HUES6 (cell line): ENCODE measurements around the gene LITAF.
"Not testable (repeated sequence)": the region's sequence is repeated elsewhere in the genome, so short reads cannot be mapped to it uniquely, and the experiment has no call there.

Experiments used
- H3K27ac ChIP-seq: 2 replicates; pipeline ENCODE4 v1.7.0; 2013; ENCODE audit warnings: low read depth, mild to moderate bottlenecking, low read length, inconsistent platforms
- H3K27me3 ChIP-seq: 2 replicates; pipeline ENCODE4 v1.6.1; 2013; ENCODE audit warnings: low read length; ENCODE audit not compliant: control insufficient read depth, insufficient read depth
- H3K36me3 ChIP-seq: 2 replicates; pipeline ENCODE4 v1.6.1; 2013; ENCODE audit warnings: low read length; ENCODE audit not compliant: control insufficient read depth, insufficient read depth
- H3K4me1 ChIP-seq: 2 replicates; pipeline ENCODE4 v1.6.1; 2013; ENCODE audit warnings: low read length; ENCODE audit not compliant: control insufficient read depth, insufficient read depth
- H3K4me3 ChIP-seq: 2 replicates; pipeline ENCODE4 v1.5.1; 2013; ENCODE audit warnings: low read depth, low read length
- H3K9ac ChIP-seq: one replicate; pipeline ENCODE4 v1.6.1; 2013; ENCODE audit warnings: mild to moderate bottlenecking, low read length
- H3K9me3 ChIP-seq: 2 replicates; pipeline ENCODE4 v1.6.1; 2013; ENCODE audit warnings: low read depth, low read length; ENCODE audit not compliant: control insufficient read depth, insufficient read depth

Gene LITAF

GRCh38 chr16:11585460-11586377 lies 1.0 kb downstream of the LITAF start:
- Histone ChIP-seq H3K27ac (peak overlapping the region; percentile 56; the same call in 1 of the 2 replicates), H3K9ac (peak overlapping the region; percentile 65), H3K4me3 (peak overlapping the region; percentile 83), H3K4me1 (peaks cover 58% of the 10 kb centered on the region), H3K9me3 (peaks cover 6% of the 10 kb centered on the region; the same call in 1 of the 2 replicates), H3K27me3 (no peaks in the 10 kb centered on the region), H3K36me3 (no peaks in the 10 kb centered on the region)

- H3K9ac ChIP-seq = no peak overlapping the region
- H3K4me1 ChIP-seq = peaks cover 58% of the 10 kb centered on the region
- H3K27ac ChIP-seq = no peak overlapping the region
Observed at GRCh38 chr16:11583889-11584565, 2.7 kb downstream of the LITAF start.

GRCh38 chr16:11583166-11583565 lies 3.6 kb downstream of the LITAF start:
- Histone ChIP-seq H3K27me3 (no peaks in the 10 kb centered on the region), H3K36me3 (no peaks in the 10 kb centered on the region), H3K27ac (no peak overlapping the region), H3K9ac (peak overlapping the region; percentile 22), H3K4me3 (peak overlapping the region; percentile 83), H3K4me1 (peaks cover 58% of the 10 kb centered on the region), H3K9me3 (no peaks in the 10 kb centered on the region; the same call in 1 of the 2 replicates)

More at GRCh38 chr16:11583889-11584565, 2.7 kb downstream of the LITAF start:
- peak overlapping the region; percentile 83 for H3K4me3 ChIP-seq
- no peaks in the 10 kb centered on the region for H3K36me3 ChIP-seq
- H3K9me3 ChIP-seq = peaks cover 2% of the 10 kb centered on the region; the same call in 1 of the 2 replicates
- no peaks in the 10 kb centered on the region for H3K27me3 ChIP-seq

GRCh38 chr16:11582157-11582814 lies 4.4 kb downstream of the LITAF start:
- Histone ChIP-seq H3K4me1 (peaks cover 51% of the 10 kb centered on the region), H3K27ac (no peak overlapping the region), H3K9me3 (no peaks in the 10 kb centered on the region; the same call in 1 of the 2 replicates), H3K9ac (no peak overlapping the region), H3K36me3 (no peaks in the 10 kb centered on the region), H3K4me3 (peak overlapping the region; percentile 83), H3K27me3 (no peaks in the 10 kb centered on the region)

GRCh38 chr16:11581678-11582077 lies 5.0 kb downstream of the LITAF start:
- no peaks in the 10 kb centered on the region for H3K27me3 ChIP-seq
- no peaks in the 10 kb centered on the region for H3K36me3 ChIP-seq
- no peak overlapping the region for H3K9ac ChIP-seq
- H3K4me3 ChIP-seq = peak overlapping the region; percentile 83
- peaks cover 51% of the 10 kb centered on the region for H3K4me1 ChIP-seq
- H3K9me3 ChIP-seq = no peaks in the 10 kb centered on the region; the same call in 1 of the 2 replicates
- H3K27ac ChIP-seq = no peak overlapping the region

GRCh38 chr16:11580451-11581086 lies 6.2 kb downstream of the LITAF start:
- no peak overlapping the region for H3K27ac ChIP-seq
- H3K4me3 ChIP-seq = no peak overlapping the region
- no peaks in the 10 kb centered on the region for H3K27me3 ChIP-seq
- no peaks in the 10 kb centered on the region; the same call in 1 of the 2 replicates for H3K9me3 ChIP-seq
- no peak overlapping the region for H3K9ac ChIP-seq
- no peaks in the 10 kb centered on the region for H3K36me3 ChIP-seq
- H3K4me1 ChIP-seq = peaks cover 45% of the 10 kb centered on the region

GRCh38 chr16:11577290-11577660 lies 9.4 kb downstream of the LITAF start:
- not testable (repeated sequence) for H3K9ac ChIP-seq, H3K27me3 ChIP-seq, H3K9me3 ChIP-seq, H3K36me3 ChIP-seq, H3K27ac ChIP-seq, H3K4me3 ChIP-seq
- H3K4me1 ChIP-seq = peaks cover 14% of the 10 kb centered on the region

- Histone ChIP-seq H3K9me3 (no peaks in the 10 kb centered on the region), H3K27ac (no peak overlapping the region), H3K9ac (no peak overlapping the region), H3K4me3 (no peak overlapping the region), H3K4me1 (peaks cover 9% of the 10 kb centered on the region), H3K36me3 (no peaks in the 10 kb centered on the region), H3K27me3 (no peaks in the 10 kb centered on the region)
Observed at GRCh38 chr16:11576427-11577289, 10.1 kb downstream of the LITAF start.

GRCh38 chr16:11575223-11575589 lies 11.5 kb downstream of the LITAF start:
- no peaks in the 10 kb centered on the region for H3K36me3 ChIP-seq
- H3K9ac ChIP-seq = no peak overlapping the region
- peaks cover 5% of the 10 kb centered on the region; the same call in 1 of the 2 replicates for H3K4me1 ChIP-seq
- no peak overlapping the region for H3K27ac ChIP-seq
- no peak overlapping the region for H3K4me3 ChIP-seq
- no peaks in the 10 kb centered on the region for H3K27me3 ChIP-seq
- H3K9me3 ChIP-seq = no peaks in the 10 kb centered on the region
